AG04450 (cell line): Measurements from ENCODE around the gene PKDCC. TPM values are rescaled to one million over a fixed set of nuclear protein-coding genes. Genes with fewer than 3 reads are reported as not detected.

ENCODE experiments used
- CTCF ChIA-PET: fragments of 300-600, 350-600 bp; formaldehyde crosslinking; extraction: SDS; loops from one replicate; lab custom pipeline; 2022; ENCODE audit warnings: antibody characterized with exemption, inconsistent platforms; lab: Charles Lee
- POLR2A ChIA-PET: fragments of 350-600 bp; formaldehyde crosslinking; extraction: SDS; loops from one replicate; lab custom pipeline; 2021; ENCODE audit warnings: antibody characterized with exemption, inconsistent platforms; lab: Yijun Ruan, JAX
- DNase-seq: peaks from one replicate; pipeline ENCODE4 v3.0.0-alpha.2; 2011; ENCODE audit warnings: low read depth, low spot score
- H3K27ac ChIP-seq: one replicate; pipeline ENCODE4 v1.5.1; 2012; ENCODE audit warnings: low read depth, low read length, control low read depth
- H3K27me3 ChIP-seq: one replicate; pipeline ENCODE4 v1.6.0; 2012; ENCODE audit warnings: low read length; ENCODE audit not compliant: control insufficient read depth, insufficient read depth
- H3K4me3 ChIP-seq: 2 replicates; pipeline ENCODE4 v1.5.1; 2011; ENCODE audit warnings: mild to moderate bottlenecking, low read depth, low read length, control low read depth
- H3K9me3 ChIP-seq: 2 replicates; pipeline ENCODE4 v1.5.1; 2012; ENCODE audit warnings: low read length; ENCODE audit not compliant: control insufficient read depth, insufficient read depth
- polyA plus RNA-seq: library from polyadenylated mRNA; depleted of rRNA; stranded (reverse); fragments of >200 nt; gene quantifications from 2 replicates; pipeline ENCODE4 v1.2.3, GENCODE V29; 2011
- TF ChIP-seq, protein P1 (sequence below): IDR thresholded peaks from 2 replicates; pipeline ENCODE4 v1.5.1; 2011; ENCODE audit warnings: low read depth, low read length, control low read depth, inconsistent platforms

Gene PKDCC
- polyA plus RNA-seq, 1 experiment, result 87.0 TPM

DNA sequence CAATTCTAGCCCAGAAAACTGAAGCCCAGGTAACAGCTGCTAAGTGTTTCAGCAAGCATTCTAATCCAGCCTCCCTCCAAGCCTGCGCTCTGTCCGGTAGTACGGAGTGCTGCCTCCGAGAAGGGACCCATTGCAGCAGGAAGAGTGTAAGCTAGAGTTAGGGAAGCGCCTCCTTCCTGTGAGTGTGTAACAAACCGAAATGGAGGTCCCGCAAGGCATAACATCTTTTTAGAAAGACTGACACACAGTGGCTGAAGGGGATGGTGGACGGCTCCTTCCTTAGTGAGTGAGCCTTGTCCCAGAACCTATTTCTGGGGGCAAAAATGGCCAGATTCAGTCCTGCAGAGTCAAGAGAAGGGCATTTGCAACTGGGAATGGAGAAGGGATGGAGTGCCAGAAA, 12.2 kb downstream of the PKDCC start:
- no peak overlapping the region for H3K27ac ChIP-seq
- POLR2A ChIA-PET, result interaction anchor here (3.5 kb wide), 1 partner anchor 11 kb away, joined by 18 read pairs; the partner anchor contains the start of gene PKDCC

DNA sequence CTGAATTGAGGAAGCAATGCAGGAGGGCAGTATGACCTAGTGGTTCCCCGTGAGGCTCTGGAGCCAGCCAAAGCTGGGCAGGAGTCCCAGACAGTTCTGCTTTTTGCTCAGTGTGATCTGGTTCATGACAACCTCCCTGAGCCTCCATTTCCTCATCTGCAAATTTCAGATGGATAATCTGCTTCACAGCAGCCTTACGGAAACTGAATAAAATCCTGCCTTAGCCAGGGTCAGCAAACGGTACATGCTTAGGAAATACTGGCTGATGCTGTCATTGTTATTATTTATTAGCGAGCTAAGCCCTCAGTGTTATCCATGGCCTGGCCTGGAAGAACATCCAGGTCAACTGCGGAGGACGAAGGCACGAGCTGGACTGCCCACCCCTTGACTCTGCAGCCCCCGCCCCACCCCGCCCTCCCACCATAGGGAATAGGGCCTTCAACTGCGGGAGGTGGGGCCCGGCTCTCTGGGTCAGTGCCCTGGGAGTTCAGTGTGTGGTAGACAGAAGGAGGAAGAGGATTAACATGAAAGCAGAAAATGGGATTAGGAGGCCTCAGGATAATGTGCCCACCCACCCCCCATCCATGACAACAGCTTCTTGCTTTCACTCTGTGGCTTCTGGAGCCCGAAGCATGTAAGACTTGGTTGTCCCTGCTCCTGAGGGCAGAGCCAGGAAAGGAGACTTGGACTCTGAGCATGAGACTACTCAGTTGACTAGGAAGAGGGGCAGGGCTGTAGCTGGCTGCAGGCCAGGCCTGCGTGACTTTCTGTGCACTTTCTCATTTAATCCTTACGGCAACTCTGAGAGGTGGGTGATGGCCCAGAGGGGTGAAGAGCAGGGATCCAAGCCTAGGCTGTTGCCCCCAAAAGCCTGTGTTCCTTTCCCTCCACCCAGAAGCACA, 13.1 kb downstream of the PKDCC start:
- ChIA-PET POLR2A (interaction anchor here (0.6 to 3.5 kb wide), 4 partner anchors 8 to 155 kb away, joined by 3 to 18 read pairs (median 5); partner anchors contain the start of gene PKDCC), CTCF (interaction anchor here (1.1 to 2.2 kb wide), 3 partner anchors 26 to 208 kb away, joined by 3 to 13 read pairs (median 5); no protein-coding TSS in a partner anchor)
- Histone ChIP-seq H3K9me3 (no peaks in the 10 kb centered on the region), H3K4me3 (no peak overlapping the region), H3K27me3 (no peaks in the 10 kb centered on the region), H3K27ac (peak overlapping the region; percentile 21)
- TF ChIP-seq, protein P1, sequence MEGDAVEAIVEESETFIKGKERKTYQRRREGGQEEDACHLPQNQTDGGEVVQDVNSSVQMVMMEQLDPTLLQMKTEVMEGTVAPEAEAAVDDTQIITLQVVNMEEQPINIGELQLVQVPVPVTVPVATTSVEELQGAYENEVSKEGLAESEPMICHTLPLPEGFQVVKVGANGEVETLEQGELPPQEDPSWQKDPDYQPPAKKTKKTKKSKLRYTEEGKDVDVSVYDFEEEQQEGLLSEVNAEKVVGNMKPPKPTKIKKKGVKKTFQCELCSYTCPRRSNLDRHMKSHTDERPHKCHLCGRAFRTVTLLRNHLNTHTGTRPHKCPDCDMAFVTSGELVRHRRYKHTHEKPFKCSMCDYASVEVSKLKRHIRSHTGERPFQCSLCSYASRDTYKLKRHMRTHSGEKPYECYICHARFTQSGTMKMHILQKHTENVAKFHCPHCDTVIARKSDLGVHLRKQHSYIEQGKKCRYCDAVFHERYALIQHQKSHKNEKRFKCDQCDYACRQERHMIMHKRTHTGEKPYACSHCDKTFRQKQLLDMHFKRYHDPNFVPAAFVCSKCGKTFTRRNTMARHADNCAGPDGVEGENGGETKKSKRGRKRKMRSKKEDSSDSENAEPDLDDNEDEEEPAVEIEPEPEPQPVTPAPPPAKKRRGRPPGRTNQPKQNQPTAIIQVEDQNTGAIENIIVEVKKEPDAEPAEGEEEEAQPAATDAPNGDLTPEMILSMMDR, result no peak
- DNase-seq, result no peak

More for the DNA sequence above, 12.2 kb downstream of the PKDCC start:
- DNase-seq, result no peak
- Histone ChIP-seq H3K9me3 (no peaks in the 10 kb centered on the region), H3K4me3 (no peak overlapping the region), H3K27me3 (no peaks in the 10 kb centered on the region)
- TF ChIP-seq, protein P1, result no peak
- CTCF ChIA-PET, result interaction anchor here (1.4 kb wide), 1 partner anchor 27 kb away, joined by 6 read pairs; no protein-coding TSS in a partner anchor

GRCh38 chr2:42061839-42062238, 14.0 kb downstream of the PKDCC start:
- TF ChIP-seq, protein P1, result no peak
- DNase-seq, result no peak
- H3K4me3 ChIP-seq, result no peak overlapping the region
- no peaks in the 10 kb centered on the region for H3K9me3 ChIP-seq
- ChIA-PET POLR2A (interaction anchor here (1.6 to 3.5 kb wide), 2 partner anchors 9 to 13 kb away, joined by 6 to 18 read pairs; partner anchors contain the start of gene PKDCC), CTCF (interaction anchor here (0.7 to 2.2 kb wide), 6 partner anchors 10 to 210 kb away, joined by 3 to 13 read pairs (median 3); no protein-coding TSS in a partner anchor)
- H3K27me3 ChIP-seq, result no peaks in the 10 kb centered on the region
- peak overlapping the region; percentile 21 for H3K27ac ChIP-seq

DNA sequence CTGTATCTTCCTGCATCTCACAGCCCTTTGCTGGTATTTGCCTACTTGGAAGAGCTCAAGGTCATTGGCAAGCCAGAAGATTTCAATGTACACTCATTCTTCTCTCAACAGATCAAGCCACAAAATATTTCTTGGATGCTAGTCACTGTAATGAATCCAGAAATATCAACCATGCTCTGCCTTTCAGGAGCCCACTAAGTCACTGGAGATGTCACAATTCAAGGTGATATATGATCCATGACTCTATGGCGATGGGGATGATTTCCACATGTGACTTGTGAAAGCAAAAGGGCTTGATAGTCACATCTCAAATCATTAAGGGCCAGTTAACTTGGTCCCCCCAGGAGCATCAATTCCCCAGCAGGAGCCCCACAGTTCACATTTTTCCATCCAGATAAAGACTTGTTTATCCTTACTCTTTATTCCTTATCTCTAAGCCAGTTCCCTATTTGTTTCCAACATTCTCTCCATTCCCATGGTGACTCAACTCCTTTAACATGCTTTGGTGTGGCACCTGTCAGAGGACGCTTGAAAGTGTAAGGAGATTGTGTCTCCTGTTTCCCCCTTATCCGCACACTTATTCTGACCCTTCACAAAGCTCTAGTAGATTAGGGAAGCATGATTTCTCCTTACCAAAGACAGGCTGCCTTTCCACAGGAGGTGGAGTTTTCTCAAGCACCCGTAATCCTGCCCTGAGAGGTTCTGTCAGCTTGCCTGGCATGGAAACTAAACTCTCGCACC, 15.8 kb downstream of the PKDCC start:
- Histone ChIP-seq H3K9me3 (no peaks in the 10 kb centered on the region), H3K27me3 (no peaks in the 10 kb centered on the region), H3K4me3 (no peak overlapping the region), H3K27ac (peak overlapping the region; percentile 90)
- peak; percentile 54 for DNase-seq
- TF ChIP-seq, protein P1, result no peak
- ChIA-PET POLR2A (interaction anchor here (0.6 to 2.8 kb wide), 12 partner anchors 10 to 1552 kb away, joined by 3 to 27 read pairs (median 6); partner anchors contain the start of gene PKDCC), CTCF (interaction anchor here (2.7 kb wide), 1 partner anchor 193 kb away, joined by 17 read pairs; no protein-coding TSS in a partner anchor)
